GM12873 (cell line): ENCODE data around the gene ZNF136.

Source experiments
- TF ChIP-seq, protein P1 (sequence below): IDR thresholded peaks from 2 replicates; pipeline ENCODE4 v1.5.1; 2012; ENCODE audit warnings: low read depth, mild to moderate bottlenecking, moderate library complexity, low read length, control low read depth; ENCODE audit not compliant: insufficient read depth; ENCODE audit errors: missing control alignments

Gene ZNF136

DNA sequence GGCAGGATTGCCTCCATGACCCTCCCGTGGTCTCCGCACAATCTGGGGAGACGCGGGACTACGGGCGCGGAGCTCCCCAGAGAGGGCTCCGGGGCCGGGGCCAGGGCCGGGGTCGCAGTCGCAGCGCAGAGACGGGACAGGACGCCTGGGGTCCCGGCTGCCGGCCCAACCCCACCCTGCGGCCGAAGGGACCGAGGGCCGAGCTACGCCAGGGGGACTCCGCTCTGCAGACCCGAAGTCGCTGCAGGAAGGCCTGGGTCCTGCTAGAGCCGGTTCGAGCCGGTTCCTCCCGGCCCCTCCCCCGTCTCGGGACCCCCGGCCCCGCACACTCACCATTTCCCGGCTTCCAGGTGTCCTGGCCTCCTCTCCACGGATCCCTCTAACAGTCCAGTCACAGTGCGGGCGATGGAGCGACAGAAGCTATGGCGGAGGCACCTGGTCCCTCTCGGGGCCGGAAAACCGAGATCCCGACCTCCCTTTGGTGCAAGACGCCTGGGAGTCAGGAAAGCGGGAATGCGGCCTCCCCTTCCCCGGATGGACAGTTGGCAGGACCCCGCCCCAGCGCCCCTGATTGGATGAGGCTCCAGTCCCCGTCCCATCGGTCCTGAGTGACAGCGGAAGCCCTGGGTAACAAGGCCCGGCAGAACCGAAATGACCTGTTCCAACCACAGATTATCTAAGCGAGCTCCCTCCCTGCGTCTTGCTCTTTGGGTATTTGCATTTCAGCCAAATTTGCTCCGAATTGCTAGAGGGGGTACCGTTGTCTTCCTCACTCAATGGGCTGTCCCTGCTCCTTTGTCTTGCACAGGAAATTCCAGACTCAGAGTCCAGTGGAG, 6.5 kb upstream of the ZNF136 start, which contains the start of gene ZNF625:
Gene ZNF625 (minus strand): TSS at position 512 of the 836 bp plus-strand sequence. CDS start 176 bp downstream, at position 336.
- TF ChIP-seq, protein P1, sequence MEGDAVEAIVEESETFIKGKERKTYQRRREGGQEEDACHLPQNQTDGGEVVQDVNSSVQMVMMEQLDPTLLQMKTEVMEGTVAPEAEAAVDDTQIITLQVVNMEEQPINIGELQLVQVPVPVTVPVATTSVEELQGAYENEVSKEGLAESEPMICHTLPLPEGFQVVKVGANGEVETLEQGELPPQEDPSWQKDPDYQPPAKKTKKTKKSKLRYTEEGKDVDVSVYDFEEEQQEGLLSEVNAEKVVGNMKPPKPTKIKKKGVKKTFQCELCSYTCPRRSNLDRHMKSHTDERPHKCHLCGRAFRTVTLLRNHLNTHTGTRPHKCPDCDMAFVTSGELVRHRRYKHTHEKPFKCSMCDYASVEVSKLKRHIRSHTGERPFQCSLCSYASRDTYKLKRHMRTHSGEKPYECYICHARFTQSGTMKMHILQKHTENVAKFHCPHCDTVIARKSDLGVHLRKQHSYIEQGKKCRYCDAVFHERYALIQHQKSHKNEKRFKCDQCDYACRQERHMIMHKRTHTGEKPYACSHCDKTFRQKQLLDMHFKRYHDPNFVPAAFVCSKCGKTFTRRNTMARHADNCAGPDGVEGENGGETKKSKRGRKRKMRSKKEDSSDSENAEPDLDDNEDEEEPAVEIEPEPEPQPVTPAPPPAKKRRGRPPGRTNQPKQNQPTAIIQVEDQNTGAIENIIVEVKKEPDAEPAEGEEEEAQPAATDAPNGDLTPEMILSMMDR: no peak

DNA sequence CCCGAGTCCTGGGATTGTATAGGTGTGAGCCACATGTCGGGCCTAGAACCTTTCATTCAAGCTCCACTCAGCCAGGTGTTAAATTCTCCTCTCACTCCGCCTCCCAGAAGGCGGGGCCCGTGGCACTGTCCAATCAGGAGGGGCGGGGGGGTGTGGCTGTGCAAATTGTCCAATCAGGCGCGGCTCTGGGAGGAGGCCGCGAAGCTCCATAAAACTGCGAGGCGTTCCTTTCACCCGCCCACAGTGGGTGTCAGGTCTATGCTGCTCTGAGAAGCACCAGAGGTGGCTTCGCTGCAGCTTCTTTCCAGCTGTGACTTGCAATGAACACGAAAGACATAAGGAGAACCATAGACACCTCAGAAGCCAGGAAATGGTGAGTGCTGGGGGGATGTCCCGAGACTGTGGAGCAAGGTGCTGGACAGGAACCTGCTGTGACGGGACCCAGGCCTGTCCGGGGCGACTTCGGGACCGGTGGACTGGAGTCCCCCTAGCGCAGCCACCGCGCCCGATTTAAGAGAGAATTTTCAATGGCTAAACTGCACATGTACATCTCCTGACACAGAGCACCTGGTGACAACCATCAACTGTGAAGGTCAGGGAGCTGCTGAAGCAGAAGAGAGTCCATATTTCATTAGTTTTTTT, 3.0 kb upstream of the ZNF136 start:
- TF ChIP-seq, protein P1: no peak

DNA sequence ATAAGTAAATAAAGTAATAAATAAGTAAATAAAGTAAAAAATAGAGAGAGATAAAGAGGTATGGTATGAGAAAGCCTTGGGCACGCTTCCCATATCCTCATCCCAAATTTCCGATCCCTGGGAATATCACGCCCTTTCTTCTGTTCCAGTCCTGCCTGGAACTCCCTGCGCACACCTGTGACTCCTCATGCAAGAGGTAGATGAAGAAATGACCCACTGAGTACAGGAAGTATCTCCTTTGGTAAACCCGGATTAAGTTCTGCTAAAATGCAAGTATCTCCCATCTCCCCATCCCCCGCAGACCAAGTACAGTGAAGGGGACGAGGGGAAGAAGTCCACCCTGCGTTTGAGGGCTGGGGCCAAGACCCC, 399 bp upstream of the ZNF136 start:
- TF ChIP-seq, protein P1: no peak

DNA sequence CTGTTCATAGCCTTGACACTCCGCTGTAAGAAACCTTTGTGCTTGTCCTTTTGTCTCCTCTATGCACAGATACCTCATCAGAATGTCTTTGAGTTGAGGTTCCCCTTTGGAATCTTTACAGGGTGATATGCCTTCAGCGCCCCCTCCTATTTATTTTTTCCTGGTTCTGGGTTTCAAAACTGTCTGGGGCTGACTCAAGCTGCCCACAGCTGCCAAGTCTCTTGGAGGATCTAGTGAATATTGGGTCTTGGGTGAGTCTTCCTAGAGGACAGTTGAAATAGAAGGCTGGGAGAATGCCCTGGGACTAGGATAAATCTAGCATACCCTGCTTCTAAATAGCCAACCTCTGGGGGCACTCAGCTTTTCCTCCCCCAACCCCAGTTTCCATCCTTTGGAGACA, 930 bp downstream of the ZNF136 start:
- TF ChIP-seq, protein P1: no peak

DNA sequence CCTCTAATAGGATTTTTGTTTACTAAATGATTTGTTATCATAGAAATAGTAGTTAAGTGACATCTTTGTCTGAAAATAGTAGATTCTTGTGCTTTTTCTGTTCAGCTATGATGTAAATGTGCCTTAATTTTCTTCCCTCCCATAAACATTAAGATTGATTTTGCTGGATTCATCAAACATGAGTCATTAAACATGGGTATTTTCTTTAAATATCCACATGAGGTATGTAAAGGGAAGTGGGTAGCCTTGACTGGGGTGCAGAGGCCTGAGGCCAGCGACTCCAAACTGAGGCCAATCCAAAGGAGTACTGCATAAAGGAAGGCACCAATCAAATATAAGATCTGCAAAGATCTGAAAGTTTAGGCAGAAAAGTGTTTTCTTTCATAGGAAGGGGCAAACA, 3.7 kb downstream of the ZNF136 start:
- TF ChIP-seq, protein P1: no peak

DNA sequence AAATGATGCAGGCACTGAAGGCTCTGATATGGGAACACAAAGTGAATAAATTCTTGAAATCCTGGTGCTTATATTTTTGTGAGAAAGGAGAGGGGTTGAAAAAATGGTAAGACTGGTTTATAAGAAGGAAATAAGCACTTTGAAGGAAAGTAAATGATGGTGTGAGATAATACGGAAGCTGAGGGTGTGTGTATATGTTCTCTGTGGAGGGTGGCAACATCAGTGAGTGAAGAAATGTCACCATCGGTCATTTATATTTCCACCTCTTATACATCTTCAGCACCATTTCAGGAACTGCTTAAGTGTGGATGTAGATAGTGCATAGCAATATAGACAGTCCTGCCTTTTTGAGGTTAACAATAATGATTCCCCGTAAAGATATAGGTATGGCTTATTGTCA, 17.5 kb downstream of the ZNF136 start:
- TF ChIP-seq, protein P1: no peak

DNA sequence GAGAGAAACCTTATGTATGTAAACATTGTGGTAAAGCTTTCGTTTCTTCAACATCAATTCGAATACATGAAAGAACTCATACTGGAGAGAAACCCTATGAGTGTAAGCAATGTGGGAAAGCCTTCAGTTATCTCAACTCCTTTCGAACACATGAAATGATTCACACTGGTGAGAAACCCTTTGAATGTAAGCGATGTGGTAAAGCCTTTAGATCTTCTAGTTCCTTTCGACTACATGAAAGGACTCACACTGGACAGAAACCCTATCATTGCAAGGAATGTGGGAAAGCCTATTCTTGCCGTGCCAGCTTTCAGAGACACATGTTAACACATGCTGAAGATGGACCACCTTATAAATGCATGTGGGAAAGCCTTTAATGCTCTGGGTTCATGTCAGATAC, 24.7 kb downstream of the ZNF136 start:
- TF ChIP-seq, protein P1: no peak
